Sigmoid colon (tissue), 7 donors: Measurements from ENCODE around the gene ATP23. TPM values are rescaled to one million over a fixed set of nuclear protein-coding genes. Genes with fewer than 3 reads are reported as not detected.

ENCODE experiments used
- DNase-seq: peaks from one replicate; pipeline ENCODE4 v3.0.0-alpha.2; 2019
- H3K27ac ChIP-seq, 4 donors: fragments of 200-600 bp; sonication (generic); one replicate each; pipeline ENCODE4 v1.5.1; 2016 to 2019; ENCODE audit warnings: mild to moderate bottlenecking in 1 of 4
- H3K27me3 ChIP-seq, 3 donors: fragments of 200-600 bp; sonication (generic); one replicate each; pipeline ENCODE4 v1.5.1; 2019; ENCODE audit warnings: mild to moderate bottlenecking in 1 of 3
- H3K36me3 ChIP-seq, 4 donors: fragments of 200-600 bp; sonication (generic); one replicate each; pipeline ENCODE4 v1.5.1; 2016 to 2019
- H3K4me1 ChIP-seq, 4 donors: fragments of 200-600 bp; sonication (generic); one replicate each; pipeline ENCODE4 v1.5.1; 2017 to 2019
- H3K4me3 ChIP-seq, 4 donors: fragments of 200-600 bp; sonication (generic); one replicate each; pipeline ENCODE4 v1.5.1; 2017 to 2019; ENCODE audit warnings: mild to moderate bottlenecking in 2 of 4, moderate library complexity in 1 of 4
- H3K9me3 ChIP-seq, 4 donors: fragments of 200-600 bp in 3 of 4; sonication (generic) in 3 of 4; one replicate each; pipeline versions ENCODE4 v1.5.1 to v1.6.1; 2013 to 2019
- CTCF ChIP-seq, 4 experiments: fragments of 450-650 bp in 3 of 4; fragments of 200-600 bp in 1 of 4; IDR thresholded peaks; one replicate each; pipeline ENCODE4 v1.5.1; 2016 to 2019; ENCODE audit warnings: antibody characterized with exemption in 4 of 4, mild to moderate bottlenecking in 3 of 4, moderate library complexity in 2 of 4
- EP300 ChIP-seq, 4 donors: sonication (generic); formaldehyde crosslinking; IDR thresholded peaks; one replicate each; pipeline ENCODE4 v1.6.1; 2017; ENCODE audit warnings: antibody characterized with exemption in 4 of 4
- POLR2A ChIP-seq, 2 donors: fragments of 450-650 bp; IDR thresholded peaks; one replicate each; pipeline ENCODE4 v1.6.1; 2016; ENCODE audit warnings: antibody characterized with exemption in 2 of 2, mild to moderate bottlenecking in 2 of 2, moderate library complexity in 2 of 2
- POLR2AphosphoS5 ChIP-seq, 4 donors: sonication (generic); formaldehyde crosslinking; IDR thresholded peaks; one replicate each; pipeline ENCODE4 v1.6.1; 2017; ENCODE audit warnings: antibody characterized with exemption in 4 of 4
- WGBS, 2 donors: extraction: QIAGEN DNeasy Blood & Tissue Kit; methylation state at CpG; one replicate each; pipeline ENCODE4 v1.1.7; 2013; 5-methylcytosine and 5-hydroxymethylcytosine counted together
- intact Hi-C: fragments of 100-400 bp; cut with DNase I; formaldehyde crosslinking; loops from one replicate; pipeline ENCODE4 v1.15.1; 2023
- polyA plus RNA-seq, 3 donors: library from polyadenylated mRNA; stranded (reverse); fragments of 200-250 nt; gene quantifications; one replicate each; pipeline ENCODE4 v1.2.3, GENCODE V29; 2013
- total RNA-seq, 4 donors: library from RNA; depleted of rRNA; stranded (reverse); fragments of >200 nt; gene quantifications; one replicate each; pipeline ENCODE4 v1.1.0, GENCODE V29; 2016
- donor health status: healthy with polysubstance abuse.
- donor health status: Bipolar disorder and iron deficiency.
- donor health status: healthy.

The ATP23 gene
- total and polyA plus RNA-seq, 7 donors: 5.3 to 43.5 (median 14.8) TPM

GRCh38 chr12:57929092-57929830 is 12.1 kb upstream of the ATP23 start:
- TF ChIP-seq POLR2A (IDR thresholded peaks at IDR 0.05): no peak
- peaks cover 0 to 5% (median 0%) of the 10 kb centered on the region in 4 donors for H3K36me3 ChIP-seq
- no peak overlapping the region for H3K27ac ChIP-seq
- no peaks in the 10 kb centered on the region for H3K4me1 ChIP-seq
- H3K4me3 ChIP-seq: no peak overlapping the region
- H3K9me3 ChIP-seq: no peaks in the 10 kb centered on the region
- intact Hi-C loops: no loop called here
- H3K27me3 ChIP-seq: no peaks in the 10 kb centered on the region
- 81 to 88% methylated on average over 4 of the region's 4 CpGs for WGBS, 2 donors
- no peak for DNase-seq

GRCh38 chr12:57934819-57935218 is 6.5 kb upstream of the ATP23 start:
- no peaks in the 10 kb centered on the region for H3K9me3 ChIP-seq
- H3K36me3 ChIP-seq: peaks cover 0 to 5% (median 0%) of the 10 kb centered on the region in 4 donors
- H3K27me3 ChIP-seq: no peaks in the 10 kb centered on the region
- H3K27ac ChIP-seq: no peak overlapping the region
- intact Hi-C loops: no loop called here
- peaks cover 0 to 16% (median 7%) of the 10 kb centered on the region in 4 donors for H3K4me1 ChIP-seq
- H3K4me3 ChIP-seq: no peak overlapping the region
- WGBS, 2 donors: 62 to 67% methylated on average over 4 of the region's 4 CpGs
- TF ChIP-seq POLR2AphosphoS5 (IDR thresholded peaks at IDR 0.05): no peak
- DNase-seq: no peak

- 81 to 92% methylated on average over 3 of the region's 3 CpGs for WGBS, 2 donors
- no peaks in the 10 kb centered on the region for H3K9me3 ChIP-seq
- peaks cover 0 to 16% (median 7%) of the 10 kb centered on the region in 4 donors for H3K4me1 ChIP-seq
- peak overlapping the region; percentile 63 to 78 (median 74) for H3K27ac ChIP-seq
- intact Hi-C loops: no loop called here
- no peaks in the 10 kb centered on the region for H3K27me3 ChIP-seq
- H3K4me3 ChIP-seq: peak overlapping the region; percentile 50 to 64 (median 58)
- TF ChIP-seq CTCF (IDR thresholded peaks at IDR 0.05) (no peak), EP300 (IDR thresholded peaks at IDR 0.05) (no peak), POLR2A (IDR thresholded peaks at IDR 0.05) (no peak), POLR2AphosphoS5 (IDR thresholded peaks at IDR 0.05) (no peak)
- no peak for DNase-seq
- H3K36me3 ChIP-seq: peaks cover 0 to 5% (median 0%) of the 10 kb centered on the region in 4 donors
These were observed 6.0 kb upstream of the ATP23 start for GRCh38 chr12:57935331-57935730.

- peaks cover 0 to 5% (median 0%) of the 10 kb centered on the region in 4 donors for H3K36me3 ChIP-seq
- DNase-seq: peak; percentile 96
- peak overlapping the region; percentile 63 to 78 (median 74) for H3K27ac ChIP-seq
- peak overlapping the region; percentile 50 to 64 (median 58) for H3K4me3 ChIP-seq
- intact Hi-C loops: no loop called here
- TF ChIP-seq POLR2AphosphoS5 (IDR thresholded peaks at IDR 0.05) (peak; percentile 69 to 82 (median 71)), POLR2A (IDR thresholded peaks at IDR 0.05) (no peak), EP300 (IDR thresholded peaks at IDR 0.05) (peak in 1 of 4 donors; percentile 31), CTCF (IDR thresholded peaks at IDR 0.05) (no peak)
- H3K9me3 ChIP-seq: no peaks in the 10 kb centered on the region
- peaks cover 0 to 22% (median 12%) of the 10 kb centered on the region in 4 donors for H3K4me1 ChIP-seq
- WGBS, 2 donors: 1 to 2% methylated on average over 29 of the region's 29 CpGs
- no peaks in the 10 kb centered on the region for H3K27me3 ChIP-seq
These were observed 5.4 kb upstream of the ATP23 start for GRCh38 chr12:57935839-57936512.

- H3K27ac ChIP-seq: peak overlapping the region; percentile 63 to 78 (median 74)
- peak overlapping the region; percentile 50 to 64 (median 58) for H3K4me3 ChIP-seq
- no peaks in the 10 kb centered on the region for H3K27me3 ChIP-seq
- H3K9me3 ChIP-seq: no peaks in the 10 kb centered on the region
- peaks cover 0 to 5% (median 0%) of the 10 kb centered on the region in 4 donors for H3K36me3 ChIP-seq
- TF ChIP-seq EP300 (IDR thresholded peaks at IDR 0.05): no peak
- TF ChIP-seq CTCF (IDR thresholded peaks at IDR 0.05): no peak
- TF ChIP-seq POLR2AphosphoS5 (IDR thresholded peaks at IDR 0.05): no peak
- no peak for TF ChIP-seq POLR2A (IDR thresholded peaks at IDR 0.05)
- 72 to 76% methylated on average over 3 of the region's 3 CpGs for WGBS, 2 donors
- no peak for DNase-seq
- intact Hi-C loops: no loop called here
- peaks cover 0 to 22% (median 12%) of the 10 kb centered on the region in 4 donors for H3K4me1 ChIP-seq
These were observed 4.9 kb upstream of the ATP23 start for GRCh38 chr12:57936513-57936883.
